ENCODE data around the gene GPR12.
"Not testable (repeated sequence)": the region's sequence is repeated elsewhere in the genome, so short reads cannot be mapped to it uniquely, and the experiment has no call there.

Gene GPR12

GRCh38 chr13:26743971-26744370 lies 16.6 kb downstream of the GPR12 start:
- DNase-seq = no peak

DNA sequence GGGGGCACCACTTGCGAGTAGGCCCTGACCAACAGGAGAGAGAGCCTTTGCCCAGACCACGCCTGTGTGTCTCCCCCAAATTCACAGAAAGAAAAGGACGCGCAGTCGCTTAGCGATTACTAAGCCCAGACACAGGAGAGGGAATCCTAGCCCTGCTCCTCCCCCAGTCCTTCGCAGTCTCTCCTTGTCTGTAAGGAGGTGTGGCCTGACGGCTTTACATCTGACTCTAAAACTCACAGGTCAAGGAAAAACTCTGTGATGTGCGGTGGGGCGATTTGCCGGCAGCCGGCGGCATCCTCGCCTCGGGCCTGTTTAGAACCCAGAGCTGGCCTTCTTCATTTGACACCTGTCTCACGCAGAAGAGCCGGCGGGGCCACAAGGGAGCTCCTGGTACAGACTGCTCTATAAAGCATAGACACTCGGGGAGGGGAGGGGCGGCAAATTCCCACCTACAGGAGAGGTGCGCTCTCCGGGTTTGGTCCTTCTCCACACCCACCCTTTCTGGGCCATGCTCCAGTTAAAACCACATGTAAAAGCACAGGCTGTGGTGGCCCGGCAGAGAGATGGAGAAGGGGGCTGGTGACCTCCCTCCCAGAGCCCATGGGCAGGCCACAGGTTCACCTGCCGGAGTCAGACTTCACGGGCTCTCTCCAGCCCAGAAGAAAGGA lies 17.8 kb downstream of the GPR12 start:
- DNase-seq = no peak

- no peak for DNase-seq
Measured at GRCh38 chr13:26735677-26736076, 24.9 kb downstream of the GPR12 start.

- DNase-seq = no peak
Measured at GRCh38 chr13:26727633-26728032, 33.0 kb downstream of the GPR12 start.

DNA sequence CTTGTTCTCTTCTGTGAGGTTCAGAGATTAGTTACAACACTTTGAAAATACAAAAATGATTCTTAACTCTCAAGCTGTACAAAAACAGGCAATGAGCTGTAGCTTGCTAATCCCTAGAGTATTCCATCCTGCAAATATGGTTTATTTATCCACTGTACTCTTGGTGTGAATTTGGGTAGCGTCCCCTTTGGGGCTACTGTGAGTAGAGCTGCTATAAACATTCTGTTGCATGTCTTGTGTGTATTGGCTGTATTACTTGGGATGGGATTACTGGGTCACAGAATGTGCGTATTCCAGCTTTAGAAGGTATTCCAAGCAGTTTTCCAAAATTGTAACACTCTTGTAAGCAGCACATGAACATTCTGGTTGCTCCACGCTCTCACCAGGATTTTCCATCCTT lies 33.5 kb downstream of the GPR12 start:
- no peak for DNase-seq

- DNase-seq = no peak
Measured at GRCh38 chr13:26726684-26727083, 33.9 kb downstream of the GPR12 start.

- DNase-seq = not testable (repeated sequence)
Measured at GRCh38 chr13:26723620-26724019, 37.0 kb downstream of the GPR12 start.

DNA sequence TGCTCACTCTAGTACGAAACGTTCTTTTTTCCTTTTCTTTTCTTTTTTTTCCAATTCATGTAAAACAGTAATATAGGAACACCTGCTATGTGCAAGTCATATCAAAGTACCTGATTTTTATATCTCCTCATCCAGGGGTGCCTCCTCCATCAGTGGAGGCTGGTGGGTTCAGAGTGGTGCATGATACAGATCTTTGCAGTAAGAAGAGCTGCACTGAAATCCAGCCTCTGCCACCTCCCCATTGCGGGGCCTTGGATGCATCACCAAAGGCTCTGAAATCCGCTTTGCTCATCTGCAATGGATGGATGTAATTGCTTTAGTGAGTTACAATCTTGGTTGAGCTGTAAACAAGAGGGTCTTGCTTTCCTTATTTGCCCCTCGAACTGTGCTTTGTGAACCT lies 38.3 kb downstream of the GPR12 start:
- no peak for DNase-seq

- peak; percentile 18 for DNase-seq
Measured at GRCh38 chr13:26721251-26722121, 39.1 kb downstream of the GPR12 start.

- DNase-seq = no peak
Measured at GRCh38 chr13:26719356-26719945, 41.1 kb downstream of the GPR12 start.

- no peak for DNase-seq
Measured at GRCh38 chr13:26718872-26719271, 41.7 kb downstream of the GPR12 start.

GRCh38 chr13:26718146-26718545 lies 42.4 kb downstream of the GPR12 start:
- DNase-seq = no peak

- DNase-seq = no peak
Measured at GRCh38 chr13:26716984-26717383, 43.6 kb downstream of the GPR12 start.

GRCh38 chr13:26713341-26713740 lies 47.2 kb downstream of the GPR12 start:
- DNase-seq = no peak

GRCh38 chr13:26711211-26711610 lies 49.4 kb downstream of the GPR12 start:
- no peak for DNase-seq

DNA sequence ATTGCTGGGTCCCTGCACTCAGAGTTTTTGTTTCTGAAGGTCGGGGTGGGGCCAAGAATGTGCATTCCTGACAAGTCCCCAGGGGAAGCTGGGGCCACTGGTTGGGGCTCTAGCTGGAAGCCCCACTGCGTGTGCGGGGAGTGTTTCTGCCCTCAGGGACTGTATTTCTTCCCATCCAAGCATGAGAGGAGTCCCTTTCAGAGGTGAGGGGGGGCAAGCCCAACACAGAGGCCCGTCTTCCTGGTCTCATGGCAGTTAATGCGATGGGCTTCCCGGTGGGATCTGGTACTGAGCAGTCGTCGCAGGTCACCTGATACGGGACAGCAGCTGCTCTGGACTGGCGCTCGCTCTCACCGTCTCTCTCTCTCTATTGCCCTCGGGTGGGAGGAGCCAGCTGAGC lies 50.4 kb downstream of the GPR12 start:
- no peak for DNase-seq

DNA sequence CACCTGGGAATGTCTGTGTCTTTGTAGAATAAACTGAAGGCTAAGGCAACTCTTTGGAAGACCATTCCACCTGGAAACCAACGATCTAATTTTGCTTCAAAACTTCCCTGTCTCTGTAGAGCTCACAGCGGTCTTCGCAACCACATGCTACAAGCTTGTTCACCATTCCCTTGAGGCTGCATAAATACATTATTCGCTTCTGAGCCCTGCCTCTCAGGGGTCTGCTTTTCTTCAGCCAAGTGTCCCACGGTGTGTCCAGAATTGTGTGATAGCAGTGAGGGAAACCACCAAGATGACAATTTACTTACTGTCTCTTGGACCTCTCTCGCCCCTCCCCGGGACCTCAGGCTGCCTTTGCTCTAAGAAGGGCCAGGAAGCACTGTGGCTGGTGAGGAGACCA lies 51.1 kb downstream of the GPR12 start:
- DNase-seq = no peak

DNA sequence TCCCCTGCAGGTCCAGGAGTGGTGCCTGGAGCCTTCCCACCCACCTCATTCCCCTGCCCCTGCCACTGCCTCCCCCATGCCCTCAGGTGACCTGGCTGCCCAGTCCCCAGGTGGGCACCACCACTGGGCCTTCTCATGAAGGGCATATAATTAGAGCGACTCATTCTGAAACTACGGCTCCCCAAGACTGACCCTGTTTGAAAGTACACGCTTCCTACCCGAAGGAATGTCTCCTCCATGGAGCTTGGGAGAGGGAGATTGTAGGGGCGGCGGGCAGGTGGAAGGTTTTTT lies 52.6 kb downstream of the GPR12 start:
- DNase-seq = no peak

DNA sequence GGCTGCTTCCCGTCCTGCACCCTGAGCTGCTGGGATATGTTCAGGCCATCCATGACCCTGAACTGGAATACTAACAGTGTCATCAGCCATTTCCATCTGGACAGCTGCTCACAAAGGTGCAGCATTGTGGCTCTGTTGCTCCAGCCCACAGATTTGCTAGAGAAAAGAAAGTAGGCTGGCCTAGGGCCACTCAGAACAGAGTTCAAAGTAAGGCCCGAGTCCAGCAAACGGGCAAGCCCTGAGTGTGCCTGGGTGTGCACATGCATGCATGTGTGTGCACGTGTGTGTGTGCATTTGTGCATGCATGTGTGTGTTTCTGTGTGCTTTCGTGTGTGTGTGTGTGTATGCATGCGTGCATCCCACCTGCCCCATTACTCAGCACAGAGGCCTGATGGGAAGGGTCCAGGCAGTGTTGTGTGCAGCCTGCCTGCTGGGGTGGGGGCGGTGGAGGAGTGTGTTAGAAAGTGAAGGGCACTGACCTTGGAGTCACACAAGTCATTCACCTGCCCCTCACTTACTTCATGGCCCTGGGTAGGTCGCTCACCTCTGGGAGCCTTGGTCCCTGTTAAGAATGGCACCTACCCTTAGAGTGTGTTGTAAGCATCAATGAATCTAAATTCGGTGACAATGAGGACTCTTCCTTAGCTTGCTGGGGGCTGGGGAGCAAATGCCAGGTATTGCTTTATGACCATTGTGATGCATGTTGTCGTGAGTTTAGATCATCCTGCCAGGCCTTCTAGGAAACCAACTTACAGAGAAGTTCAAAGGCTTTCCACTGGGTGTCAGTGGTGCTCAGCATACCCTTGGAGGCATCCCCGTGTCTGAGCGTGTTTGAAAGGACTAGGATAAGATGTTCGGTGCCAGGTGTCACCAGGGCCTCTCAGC lies 53.2 kb downstream of the GPR12 start:
- no peak for DNase-seq

DNA sequence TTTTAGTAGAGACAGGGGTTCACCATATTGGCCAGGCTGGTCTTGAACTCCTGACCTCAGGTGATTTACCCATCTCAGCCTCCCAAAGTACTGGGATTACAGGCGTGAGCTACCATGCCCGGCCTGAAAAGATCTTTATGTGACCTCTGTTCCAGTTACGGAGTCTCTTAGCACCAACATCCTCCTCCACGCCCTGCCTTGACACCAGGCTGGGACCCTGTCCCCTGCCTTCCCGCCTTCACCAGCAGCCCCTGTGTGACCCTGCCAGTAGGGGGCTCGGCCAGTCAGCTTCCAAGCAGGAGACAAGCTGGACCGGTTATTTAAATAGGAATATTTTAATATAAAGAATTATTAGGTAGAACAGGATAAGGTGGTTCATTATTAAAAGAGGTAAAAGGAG lies 54.2 kb downstream of the GPR12 start:
- DNase-seq = no peak

DNA sequence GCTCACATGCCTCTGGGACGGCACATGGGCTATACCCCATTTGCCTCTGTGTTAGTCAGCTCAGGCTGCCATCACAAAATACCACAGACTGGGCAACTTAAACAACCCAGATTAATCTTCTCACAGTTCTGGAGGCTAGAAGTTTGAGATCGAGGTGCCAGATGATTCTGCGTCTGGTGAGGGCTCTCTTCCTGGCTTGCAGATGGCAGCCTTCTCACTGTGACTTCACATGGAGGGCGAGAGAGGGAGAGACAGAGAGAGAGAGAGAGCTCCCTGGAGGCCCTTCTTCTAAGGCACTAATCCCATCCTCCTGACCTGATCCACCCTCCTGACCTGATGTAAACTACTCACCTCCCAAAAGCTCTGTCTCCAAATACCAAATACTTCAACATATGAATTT lies 55.0 kb downstream of the GPR12 start:
- DNase-seq = no peak
